Activated CD8-positive, alpha-beta memory T cell treated with anti-CD3 and anti-CD28 coated beads, Interleukin-2, amount 50 U/mL, for 48 hours (primary cell): ENCODE measurements around the gene EHBP1L1.

Experiments used
- DNase-seq: peaks from one replicate; pipeline ENCODE4 v3.0.0-alpha.2; 2020

Gene EHBP1L1

GRCh38 chr11:65617136-65617850 is 41.4 kb downstream of the EHBP1L1 start:
- no peak for DNase-seq

GRCh38 chr11:65617990-65618751 is 42.3 kb downstream of the EHBP1L1 start:
- no peak for DNase-seq

- DNase-seq, result no peak
These were observed 42.9 kb downstream of the EHBP1L1 start for GRCh38 chr11:65618763-65619162.

- DNase-seq, result no peak
These were observed 43.6 kb downstream of the EHBP1L1 start for GRCh38 chr11:65619281-65619928.

GRCh38 chr11:65620666-65621065 is 44.8 kb downstream of the EHBP1L1 start:
- DNase-seq, result no peak

GRCh38 chr11:65621460-65621859 is 45.6 kb downstream of the EHBP1L1 start:
- DNase-seq, result no peak

GRCh38 chr11:65622011-65622410 is 46.2 kb downstream of the EHBP1L1 start:
- no peak for DNase-seq

- no peak for DNase-seq
These were observed 47.3 kb downstream of the EHBP1L1 start for GRCh38 chr11:65623177-65623576.

GRCh38 chr11:65623852-65624616 is 48.2 kb downstream of the EHBP1L1 start:
- DNase-seq, result no peak

- no peak for DNase-seq
These were observed 49.2 kb downstream of the EHBP1L1 start for GRCh38 chr11:65624931-65625627.

GRCh38 chr11:65625628-65626342 is 49.9 kb downstream of the EHBP1L1 start:
- peak; percentile 69 for DNase-seq

GRCh38 chr11:65627202-65627601 is 51.3 kb downstream of the EHBP1L1 start:
- no peak for DNase-seq

- DNase-seq, result no peak
These were observed 53.7 kb downstream of the EHBP1L1 start for GRCh38 chr11:65629579-65629978.

- DNase-seq, result no peak
These were observed 54.4 kb downstream of the EHBP1L1 start for GRCh38 chr11:65630215-65630614.

GRCh38 chr11:65633390-65634108 is 57.7 kb downstream of the EHBP1L1 start:
- no peak for DNase-seq

GRCh38 chr11:65634109-65634436 is 58.2 kb downstream of the EHBP1L1 start:
- DNase-seq, result no peak

GRCh38 chr11:65634440-65634839 is 58.6 kb downstream of the EHBP1L1 start:
- DNase-seq, result no peak

GRCh38 chr11:65634905-65635731 is 59.3 kb downstream of the EHBP1L1 start:
- DNase-seq, result no peak

- DNase-seq, result no peak
These were observed 60.5 kb downstream of the EHBP1L1 start for GRCh38 chr11:65636108-65637031.
